ENCODE data around the gene SPPL3. TPM values are rescaled to one million over a fixed set of nuclear protein-coding genes. Genes with fewer than 3 reads are reported as not detected.

The SPPL3 gene
- total RNA-seq, 1 experiment from 2014 or later: 39.7 TPM

- peaks cover 0 to 4% of the 10 kb centered on the region in 2 experiments; a peak in 1 of 4 replicates for H3K9me3 ChIP-seq (ENCODE audit: control insufficient read depth in 1 of 2, insufficient read depth in 1 of 2, low read depth in 1 of 2, low read length in 2 of 2)
- no peak overlapping the region for H3K9ac ChIP-seq (ENCODE audit: low read length)
- no peak overlapping the region for H3K4me3 ChIP-seq (replicated peaks in 1 of 2; ENCODE audit: low read depth in 1 of 2, low read length in 2 of 2)
- intact Hi-C loops (cut with micrococcal nuclease): no loop called here
- BruUV-seq (replicated peaks): no TSS peak
- ChIA-PET POLR2A (no interaction called here), RAD21 (ENCODE audit: low non-redundant PET in 1 of 2, low total read pairs in 2 of 2, uncharacterized antibody in 2 of 2, unreplicated experiment in 2 of 2) (no interaction called here), CTCF (no interaction called here)
- DNase-seq (ENCODE audit: low read depth, low spot score) (no peak), ATAC-seq (no peak)
- H2AFZ ChIP-seq (ENCODE audit: low read depth, low read length, poor library complexity, severe bottlenecking): no peak overlapping the region
- no peaks in the 10 kb centered on the region for H3K27me3 ChIP-seq (ENCODE audit: insufficient read depth, low read length)
- no peak overlapping the region for H3K27ac ChIP-seq (ENCODE audit: low read depth, low read length)
- TF ChIP-seq SRF (IDR thresholded peaks at IDR 0.05; ENCODE audit: low read depth): no peak
- TF ChIP-seq ELF1 (IDR thresholded peaks at IDR 0.05; ENCODE audit: borderline replicate concordance, low read depth): no peak
- TF ChIP-seq CBX3 (IDR thresholded peaks at IDR 0.05; ENCODE audit: low read depth): no peak
- TF ChIP-seq POLR2A (IDR thresholded peaks at IDR 0.05; ENCODE audit: borderline replicate concordance, extremely low read depth, insufficient read depth, insufficient read length): no peak
- no peak for TF ChIP-seq EGR1 (IDR thresholded peaks at IDR 0.05; ENCODE audit: low read depth)
- no peak for TF ChIP-seq ZFX (IDR thresholded peaks at IDR 0.05)
- no peak for TF ChIP-seq REST (IDR thresholded peaks at IDR 0.05; ENCODE audit: low read depth)
- no peak overlapping the region for H3K4me2 ChIP-seq (ENCODE audit: low read length)
- peaks cover 42% of the 10 kb centered on the region for H3K79me2 ChIP-seq (ENCODE audit: insufficient read depth, low read length)
- no peaks in the 10 kb centered on the region for H4K20me1 ChIP-seq (ENCODE audit: insufficient read depth)
- H3K36me3 ChIP-seq (ENCODE audit: control insufficient read depth in 1 of 2, insufficient read depth in 2 of 2, low read length in 2 of 2): no peaks in the 10 kb centered on the region
- H3K4me1 ChIP-seq (ENCODE audit: control insufficient read depth in 1 of 2, insufficient read depth in 2 of 2, low read length in 2 of 2): no peaks in the 10 kb centered on the region
- no peaks in the 10 kb centered on the region for H3K9me2 ChIP-seq (ENCODE audit: insufficient read depth)
Measured at GRCh38 chr12:120858306-120859088, 45.7 kb downstream of the SPPL3 start.

Measured in HCT116 (cell line).